Esophagus muscularis mucosa (tissue), 4 donors: ENCODE data around the gene PLPP6. TPM values are rescaled to one million over a fixed set of nuclear protein-coding genes. Genes with fewer than 3 reads are reported as not detected.

Experiments
- DNase-seq: peaks from one replicate; pipeline ENCODE4 v3.0.0-alpha.2; 2017; ENCODE audit errors: extremely low spot score
- H3K27ac ChIP-seq, 4 donors: fragments of 200-600 bp; sonication (generic); replicated peaks in 1 of 4; 1 replicate in 3 of 4; 2 replicates in 1 of 4; pipeline ENCODE4 v1.5.1; 2016 to 2019; ENCODE audit warnings: mild to moderate bottlenecking in 1 of 4
- H3K27me3 ChIP-seq, 4 donors: fragments of 200-600 bp; sonication (generic); one replicate each; pipeline versions ENCODE4 v1.5.1 to v1.6.0; 2016 to 2019
- H3K36me3 ChIP-seq, 4 donors: fragments of 200-600 bp; sonication (generic); one replicate each; pipeline ENCODE4 v1.5.1; 2016 to 2019
- H3K4me1 ChIP-seq, 4 donors: fragments of 200-600 bp; sonication (generic); one replicate each; pipeline ENCODE4 v1.5.1; 2016 to 2019
- H3K4me3 ChIP-seq, 4 donors: fragments of 200-600 bp; sonication (generic); 1 replicate in 2 of 4; 2 replicates in 2 of 4; pipeline ENCODE4 v1.5.1; 2016 to 2019; ENCODE audit warnings: mild to moderate bottlenecking in 4 of 4, moderate library complexity in 1 of 4
- H3K9me3 ChIP-seq, 4 donors: fragments of 200-600 bp; sonication (generic); 1 replicate in 3 of 4; 2 replicates in 1 of 4; pipeline ENCODE4 v1.5.1; 2016 to 2019
- EP300 ChIP-seq: sonication (generic); formaldehyde crosslinking; IDR thresholded peaks from one replicate; pipeline ENCODE4 v1.6.1; 2017; ENCODE audit warnings: antibody characterized with exemption
- POLR2A ChIP-seq: fragments of 450-650 bp; IDR thresholded peaks from one replicate; pipeline ENCODE4 v1.6.1; 2017; ENCODE audit warnings: antibody characterized with exemption, moderate library complexity, mild to moderate bottlenecking, low read depth
- POLR2AphosphoS5 ChIP-seq, 2 donors: sonication (generic); formaldehyde crosslinking; IDR thresholded peaks; one replicate each; pipeline ENCODE4 v1.6.1; 2017; ENCODE audit warnings: antibody characterized with exemption in 2 of 2
- WGBS: methylation state at CpG from one replicate; pipeline ENCODE4 v1.1.5; 2018; 5-methylcytosine and 5-hydroxymethylcytosine counted together
- intact Hi-C: fragments of 100-400 bp; cut with DNase I; formaldehyde crosslinking; loops from one replicate; pipeline ENCODE4 v1.15.1; 2023
- total RNA-seq, 4 donors: library from RNA; depleted of rRNA; stranded (reverse); fragments of >200 nt; gene quantifications; one replicate each; pipeline versions ENCODE4 v1.1.0 to v1.2.1, GENCODE V29; 2016
- TF ChIP-seq, protein P1 (sequence below), 3 experiments: fragments of 200-600 bp in 2 of 3; fragments of 450-650 bp in 1 of 3; sonication (generic) in 2 of 3; IDR thresholded peaks; one replicate each; pipeline ENCODE4 v1.5.1; 2017 to 2019; ENCODE audit warnings: antibody characterized with exemption in 3 of 3, mild to moderate bottlenecking in 2 of 3, moderate library complexity in 1 of 3

PLPP6 gene
- 1 to 10 TPM; 3.8 to 6.3 (median 6.2) TPM for total RNA-seq

DNA sequence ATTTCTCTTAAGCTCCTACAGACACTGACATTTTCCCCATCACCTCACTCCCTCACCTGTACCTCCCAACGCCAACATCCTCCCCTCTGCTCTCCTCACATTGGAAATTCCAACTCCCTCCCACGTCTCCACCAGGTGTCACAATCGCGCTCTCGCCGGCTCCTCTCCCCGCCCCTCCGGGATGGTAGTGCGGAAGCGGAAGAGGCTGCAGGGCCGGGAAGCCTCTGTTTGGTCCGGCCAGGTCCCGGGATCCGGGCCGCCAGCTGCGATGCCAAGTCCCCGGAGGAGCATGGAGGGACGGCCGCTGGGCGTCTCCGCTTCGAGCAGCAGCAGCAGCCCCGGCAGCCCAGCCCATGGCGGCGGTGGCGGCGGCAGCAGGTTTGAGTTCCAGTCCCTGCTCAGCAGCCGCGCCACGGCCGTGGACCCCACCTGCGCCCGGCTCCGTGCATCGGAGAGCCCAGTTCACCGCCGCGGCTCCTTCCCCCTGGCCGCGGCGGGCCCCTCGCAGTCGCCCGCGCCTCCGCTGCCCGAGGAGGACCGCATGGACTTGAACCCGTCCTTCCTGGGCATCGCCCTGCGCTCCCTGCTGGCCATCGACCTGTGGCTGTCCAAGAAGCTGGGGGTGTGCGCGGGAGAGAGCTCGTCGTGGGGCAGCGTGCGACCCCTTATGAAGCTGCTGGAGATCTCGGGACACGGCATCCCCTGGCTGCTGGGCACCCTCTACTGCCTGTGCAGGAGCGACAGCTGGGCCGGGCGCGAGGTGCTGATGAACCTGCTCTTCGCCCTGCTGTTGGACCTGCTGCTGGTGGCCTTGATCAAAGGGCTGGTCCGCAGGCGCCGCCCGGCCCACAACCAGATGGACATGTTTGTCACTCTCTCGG, at the start of gene PLPP6:
Gene PLPP6 (plus strand): TSS at position 187 of the 881 bp plus-strand sequence. CDS start 82 bp downstream, at position 269.
- H3K27me3 ChIP-seq: no peaks in the 10 kb centered on the region
- intact Hi-C loops: loop anchor here (2.0 to 10.0 kb wide), 2 partner anchors 78 to 322 kb away; partner anchors contain the start of genes AK3 and JAK2
- peak within 1 kb of the TSS; percentile 69 to 97 (median 92) for H3K4me3 ChIP-seq
- DNase-seq: peak; percentile 94
- WGBS: 12% methylated on average over 21 of the region's 70 CpGs
- H3K4me1 ChIP-seq: peaks cover 20 to 54% (median 50%) of the 10 kb centered on the region in 4 donors
- H3K27ac ChIP-seq: peak within 1 kb of the TSS; percentile 80 to 91 (median 86)
- H3K36me3 ChIP-seq: no peaks in the 10 kb centered on the region
- TF ChIP-seq, protein P1, sequence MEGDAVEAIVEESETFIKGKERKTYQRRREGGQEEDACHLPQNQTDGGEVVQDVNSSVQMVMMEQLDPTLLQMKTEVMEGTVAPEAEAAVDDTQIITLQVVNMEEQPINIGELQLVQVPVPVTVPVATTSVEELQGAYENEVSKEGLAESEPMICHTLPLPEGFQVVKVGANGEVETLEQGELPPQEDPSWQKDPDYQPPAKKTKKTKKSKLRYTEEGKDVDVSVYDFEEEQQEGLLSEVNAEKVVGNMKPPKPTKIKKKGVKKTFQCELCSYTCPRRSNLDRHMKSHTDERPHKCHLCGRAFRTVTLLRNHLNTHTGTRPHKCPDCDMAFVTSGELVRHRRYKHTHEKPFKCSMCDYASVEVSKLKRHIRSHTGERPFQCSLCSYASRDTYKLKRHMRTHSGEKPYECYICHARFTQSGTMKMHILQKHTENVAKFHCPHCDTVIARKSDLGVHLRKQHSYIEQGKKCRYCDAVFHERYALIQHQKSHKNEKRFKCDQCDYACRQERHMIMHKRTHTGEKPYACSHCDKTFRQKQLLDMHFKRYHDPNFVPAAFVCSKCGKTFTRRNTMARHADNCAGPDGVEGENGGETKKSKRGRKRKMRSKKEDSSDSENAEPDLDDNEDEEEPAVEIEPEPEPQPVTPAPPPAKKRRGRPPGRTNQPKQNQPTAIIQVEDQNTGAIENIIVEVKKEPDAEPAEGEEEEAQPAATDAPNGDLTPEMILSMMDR (IDR thresholded peaks at IDR 0.05): peak; percentile 65 to 74 (median 69)
- TF ChIP-seq EP300 (no peak), POLR2A (peak; percentile 38), POLR2AphosphoS5 (IDR thresholded peaks at IDR 0.05) (peak; percentile 86 to 90)
- no peaks in the 10 kb centered on the region for H3K9me3 ChIP-seq

DNA sequence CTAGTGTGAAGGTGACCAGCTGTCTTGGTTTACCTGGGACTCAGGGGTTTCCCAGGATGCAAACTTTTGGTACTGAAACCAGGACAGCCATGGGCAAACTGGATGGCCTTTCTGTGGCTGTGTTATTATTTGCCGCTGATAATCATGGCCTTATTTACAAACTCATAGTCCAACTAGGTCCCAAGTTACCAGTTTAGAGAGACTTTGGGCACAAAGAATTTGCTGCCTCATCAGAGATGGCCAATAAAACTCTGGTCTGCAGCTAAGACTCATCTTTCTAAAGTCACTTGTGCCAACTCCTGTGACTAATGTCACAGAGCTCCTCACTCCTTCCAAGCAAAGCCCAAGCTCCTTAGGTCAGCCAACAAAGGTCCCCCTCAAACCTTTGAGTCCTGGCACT, 47.5 kb upstream of the PLPP6 start:
- Histone ChIP-seq H3K4me1 (no peaks in the 10 kb centered on the region), H3K36me3 (no peaks in the 10 kb centered on the region), H3K27me3 (no peaks in the 10 kb centered on the region), H3K27ac (no peak overlapping the region), H3K9me3 (no peaks in the 10 kb centered on the region), H3K4me3 (no peak overlapping the region)
- no peak for TF ChIP-seq POLR2AphosphoS5 (IDR thresholded peaks at IDR 0.05)
- TF ChIP-seq, protein P1 (IDR thresholded peaks at IDR 0.05): no peak
- TF ChIP-seq EP300: no peak
- TF ChIP-seq POLR2A: no peak
- intact Hi-C loops: no loop called here
- 80% methylated on average over 1 of the region's 1 CpG for WGBS
- no peak for DNase-seq

DNA sequence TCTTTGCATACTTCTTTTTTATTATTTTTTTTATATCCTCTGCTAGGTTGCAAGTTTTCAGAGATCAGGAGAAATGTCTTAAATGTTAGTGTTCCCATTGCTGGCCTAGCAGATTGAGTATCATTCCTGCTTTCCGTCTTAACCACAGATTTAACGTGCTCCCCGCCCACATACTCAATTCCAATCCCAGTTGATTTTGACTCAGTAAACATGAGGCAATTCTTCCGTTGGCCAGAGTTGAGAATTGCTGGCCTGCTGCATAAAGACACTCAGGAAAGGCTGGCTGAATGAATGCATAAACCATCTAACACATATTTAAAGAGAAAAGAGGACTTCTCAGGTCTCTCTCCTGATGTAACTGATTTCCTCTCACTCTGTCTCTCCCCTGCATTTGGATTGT, 46.8 kb upstream of the PLPP6 start:
- no peak for DNase-seq
- H3K27me3 ChIP-seq: no peaks in the 10 kb centered on the region
- 80% methylated on average over 4 of the region's 4 CpGs for WGBS
- TF ChIP-seq, protein P1 (IDR thresholded peaks at IDR 0.05): no peak
- H3K27ac ChIP-seq: no peak overlapping the region
- H3K36me3 ChIP-seq: no peaks in the 10 kb centered on the region
- no peaks in the 10 kb centered on the region for H3K9me3 ChIP-seq
- intact Hi-C loops: no loop called here
- H3K4me1 ChIP-seq: no peaks in the 10 kb centered on the region
- H3K4me3 ChIP-seq: no peak overlapping the region

DNA sequence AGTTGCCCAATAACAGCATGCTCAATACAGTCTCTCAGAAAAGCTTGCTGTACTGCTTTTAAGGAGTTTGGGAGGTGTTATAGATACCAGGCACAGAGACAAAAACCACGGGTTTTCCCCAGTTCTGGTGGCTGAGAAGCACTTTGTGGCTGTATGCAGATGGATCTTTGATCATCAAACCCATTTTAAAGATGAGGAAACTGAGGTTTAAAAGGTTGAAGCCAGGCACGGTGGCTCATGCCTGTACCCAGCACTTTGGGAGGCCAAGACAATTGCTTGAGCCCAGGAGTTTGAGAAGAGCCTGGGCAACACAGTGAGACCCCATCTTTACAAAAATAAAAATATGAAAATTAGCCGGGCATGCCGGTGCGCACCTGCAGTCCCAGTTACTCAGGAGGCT, 46.3 kb upstream of the PLPP6 start:
- no peak for DNase-seq
- intact Hi-C loops: no loop called here
- H3K36me3 ChIP-seq: no peaks in the 10 kb centered on the region
- WGBS: 92% methylated on average over 5 of the region's 5 CpGs
- TF ChIP-seq POLR2A (no peak), POLR2AphosphoS5 (IDR thresholded peaks at IDR 0.05) (no peak)
- no peaks in the 10 kb centered on the region for H3K4me1 ChIP-seq
- H3K9me3 ChIP-seq: no peaks in the 10 kb centered on the region
- H3K27ac ChIP-seq: no peak overlapping the region
- no peak overlapping the region for H3K4me3 ChIP-seq
- H3K27me3 ChIP-seq: no peaks in the 10 kb centered on the region

DNA sequence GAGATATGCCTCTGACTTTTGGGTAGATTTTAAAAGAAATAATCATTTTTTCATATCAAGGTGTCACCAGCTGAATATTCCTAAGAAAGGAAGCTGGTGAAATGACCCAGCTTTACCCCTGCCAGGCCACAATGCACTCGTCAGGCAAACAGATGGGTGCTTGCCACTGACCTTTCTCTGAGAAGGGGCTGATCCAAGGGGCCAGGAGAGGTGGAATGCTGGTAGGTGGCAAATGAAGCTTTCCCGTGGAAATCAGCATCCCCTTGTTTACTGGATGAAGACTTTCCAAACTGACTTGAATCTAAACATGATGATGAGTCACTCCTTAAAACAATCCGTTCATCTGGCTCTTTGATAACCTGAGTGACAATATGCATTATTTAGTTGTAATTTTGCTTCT, 44.3 kb upstream of the PLPP6 start:
- Histone ChIP-seq H3K27me3 (no peaks in the 10 kb centered on the region), H3K4me1 (no peaks in the 10 kb centered on the region), H3K9me3 (no peaks in the 10 kb centered on the region), H3K36me3 (no peaks in the 10 kb centered on the region), H3K27ac (no peak overlapping the region), H3K4me3 (no peak overlapping the region)
- DNase-seq: no peak
- intact Hi-C loops: no loop called here
- WGBS: 63% methylated on average over 3 of the region's 3 CpGs
- no peak for TF ChIP-seq EP300
- TF ChIP-seq POLR2A: no peak
- TF ChIP-seq, protein P1 (IDR thresholded peaks at IDR 0.05): no peak
- no peak for TF ChIP-seq POLR2AphosphoS5 (IDR thresholded peaks at IDR 0.05)
